Testis (tissue), 2 donors: ENCODE data around the gene KDM5B.

Experiments used
- CTCF ChIP-seq, 3 experiments: fragments of 450-650 bp in 2 of 3; fragments of 200-600 bp in 1 of 3; sonication (generic) in 1 of 3; IDR thresholded peaks; one replicate each; pipeline ENCODE4 v1.5.1; 2016 to 2019; ENCODE audit warnings: antibody characterized with exemption in 3 of 3, mild to moderate bottlenecking in 2 of 3, moderate library complexity in 1 of 3
- POLR2A ChIP-seq: fragments of 450-650 bp; IDR thresholded peaks from one replicate; pipeline ENCODE4 v1.6.1; 2017; ENCODE audit warnings: antibody characterized with exemption, mild to moderate bottlenecking, moderate library complexity

- TF ChIP-seq CTCF (IDR thresholded peaks at IDR 0.05) (no peak), POLR2A (peak; percentile 59)
These were observed 2.5 kb upstream of the KDM5B start, which contains the start of gene PCAT6 for GRCh38 chr1:202810615-202811295.
